ENCODE measurements around the gene KCTD6. TPM values are rescaled to one million over a fixed set of nuclear protein-coding genes. Genes with fewer than 3 reads are reported as not detected.

Gene KCTD6
- total RNA-seq, 1 donor from 2014 or later, result 8.2 TPM

DNA sequence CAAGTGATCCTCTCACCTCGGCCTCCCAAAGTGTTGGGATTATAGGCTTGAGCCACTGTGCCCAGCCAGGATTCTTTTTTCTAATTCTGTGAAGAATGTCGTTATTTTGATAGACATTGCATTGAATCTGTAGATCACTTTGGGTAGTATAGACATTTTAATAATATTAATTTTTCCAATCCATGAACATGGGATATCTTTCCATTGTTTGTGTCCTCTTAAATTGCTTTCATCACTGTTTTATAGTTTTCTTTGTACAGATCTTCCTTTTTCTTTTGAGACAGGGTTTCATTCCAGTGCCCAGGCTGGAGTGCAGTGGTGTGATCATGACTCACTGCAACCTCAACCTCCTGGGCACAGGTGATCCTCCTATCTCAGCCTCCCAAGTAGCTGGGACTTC is 11.6 kb upstream of the KCTD6 start:
- H3K9me3 ChIP-seq, result no peaks in the 10 kb centered on the region
- H3K4me1 ChIP-seq, result peaks cover 9% of the 10 kb centered on the region
- DNase-seq (no peak), ATAC-seq (no peak)
- no peaks in the 10 kb centered on the region for H3K27me3 ChIP-seq
- H3K4me3 ChIP-seq, result no peak overlapping the region
- TF ChIP-seq, protein P1, sequence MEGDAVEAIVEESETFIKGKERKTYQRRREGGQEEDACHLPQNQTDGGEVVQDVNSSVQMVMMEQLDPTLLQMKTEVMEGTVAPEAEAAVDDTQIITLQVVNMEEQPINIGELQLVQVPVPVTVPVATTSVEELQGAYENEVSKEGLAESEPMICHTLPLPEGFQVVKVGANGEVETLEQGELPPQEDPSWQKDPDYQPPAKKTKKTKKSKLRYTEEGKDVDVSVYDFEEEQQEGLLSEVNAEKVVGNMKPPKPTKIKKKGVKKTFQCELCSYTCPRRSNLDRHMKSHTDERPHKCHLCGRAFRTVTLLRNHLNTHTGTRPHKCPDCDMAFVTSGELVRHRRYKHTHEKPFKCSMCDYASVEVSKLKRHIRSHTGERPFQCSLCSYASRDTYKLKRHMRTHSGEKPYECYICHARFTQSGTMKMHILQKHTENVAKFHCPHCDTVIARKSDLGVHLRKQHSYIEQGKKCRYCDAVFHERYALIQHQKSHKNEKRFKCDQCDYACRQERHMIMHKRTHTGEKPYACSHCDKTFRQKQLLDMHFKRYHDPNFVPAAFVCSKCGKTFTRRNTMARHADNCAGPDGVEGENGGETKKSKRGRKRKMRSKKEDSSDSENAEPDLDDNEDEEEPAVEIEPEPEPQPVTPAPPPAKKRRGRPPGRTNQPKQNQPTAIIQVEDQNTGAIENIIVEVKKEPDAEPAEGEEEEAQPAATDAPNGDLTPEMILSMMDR (IDR thresholded peaks at IDR 0.05), result no peak
- no peak overlapping the region for H3K27ac ChIP-seq
- intact Hi-C loops (cut with DNase I), result no loop called here
- no peaks in the 10 kb centered on the region for H3K36me3 ChIP-seq

DNA sequence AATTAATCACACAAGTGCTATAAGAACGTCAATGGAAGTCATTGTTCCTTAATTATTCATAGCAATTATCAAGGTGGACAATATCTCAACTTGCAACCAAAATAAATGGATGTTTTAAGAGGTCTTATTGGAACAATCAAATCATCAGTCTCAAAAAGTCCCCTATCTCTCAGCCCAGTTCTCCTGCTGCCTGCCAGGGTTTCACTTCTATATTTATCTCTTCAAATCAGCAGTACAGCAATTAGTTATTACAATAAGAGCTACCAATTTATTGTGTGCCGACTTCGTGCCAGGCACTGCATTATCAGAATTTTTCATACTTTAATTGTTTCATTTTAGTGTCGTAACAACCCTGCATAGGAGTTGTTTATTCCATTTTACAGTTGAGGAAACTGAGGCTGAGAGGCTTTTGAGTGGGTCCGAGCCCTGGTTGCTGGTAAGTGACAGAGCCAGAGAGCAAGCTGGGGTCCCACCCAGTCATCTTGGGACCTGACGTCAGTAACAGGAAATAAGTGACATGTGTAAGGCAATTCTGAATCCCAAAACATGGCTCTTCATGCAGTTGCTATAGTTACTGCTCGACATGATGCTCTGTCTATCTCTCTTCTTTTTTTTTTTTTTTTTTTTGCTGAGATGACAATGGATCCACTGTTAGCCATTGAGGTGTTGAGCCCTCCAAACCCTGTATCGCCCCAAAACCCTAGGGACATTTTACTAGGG is 8.8 kb upstream of the KCTD6 start:
- TF ChIP-seq, protein P1 (IDR thresholded peaks at IDR 0.05), result no peak
- ATAC-seq (no peak), DNase-seq (no peak)

DNA sequence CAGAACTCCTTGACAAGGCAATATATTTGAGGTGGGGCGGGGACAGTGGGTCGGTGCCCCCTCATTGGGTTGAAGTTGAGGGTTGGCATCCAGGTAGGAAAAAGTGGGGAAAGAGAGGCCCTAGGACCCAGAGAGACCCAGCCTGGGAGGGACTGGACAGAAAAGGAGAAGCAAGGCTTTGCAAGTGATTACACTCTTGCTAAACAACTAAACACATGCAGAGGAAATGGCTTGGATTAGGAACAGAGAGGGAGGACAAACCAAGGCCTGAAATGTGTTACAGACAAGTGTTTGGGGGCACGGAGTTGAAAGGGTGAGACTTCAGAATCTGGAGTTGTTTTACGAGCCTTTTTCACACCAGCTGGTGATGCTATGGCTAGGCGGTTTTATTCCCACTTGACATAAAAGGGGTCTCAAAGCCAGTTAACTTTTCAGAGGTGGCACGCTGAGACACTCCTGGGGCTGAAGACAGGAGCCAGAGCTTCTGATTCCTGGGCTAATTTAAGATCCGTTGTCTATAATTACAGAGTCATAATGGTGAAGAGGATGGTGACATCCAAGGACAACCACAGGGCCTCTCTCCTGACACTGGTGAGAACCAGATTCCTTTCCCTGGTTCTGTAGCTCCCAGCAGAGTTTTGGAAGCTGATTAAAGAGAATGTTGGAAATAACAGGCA is 7.7 kb upstream of the KCTD6 start:
- H3K27ac ChIP-seq, result no peak overlapping the region
- intact Hi-C loops (cut with DNase I), result no loop called here
- peak; percentile 70 for ATAC-seq

More for the DNA sequence above, 8.8 kb upstream of the KCTD6 start:
- H3K27ac ChIP-seq, result no peak overlapping the region
- no peaks in the 10 kb centered on the region for H3K9me3 ChIP-seq
- no peak overlapping the region for H3K4me3 ChIP-seq
- peaks cover 6% of the 10 kb centered on the region for H3K4me1 ChIP-seq
- H3K27me3 ChIP-seq, result no peaks in the 10 kb centered on the region
- no peaks in the 10 kb centered on the region for H3K36me3 ChIP-seq
- intact Hi-C loops (cut with DNase I), result no loop called here

DNA sequence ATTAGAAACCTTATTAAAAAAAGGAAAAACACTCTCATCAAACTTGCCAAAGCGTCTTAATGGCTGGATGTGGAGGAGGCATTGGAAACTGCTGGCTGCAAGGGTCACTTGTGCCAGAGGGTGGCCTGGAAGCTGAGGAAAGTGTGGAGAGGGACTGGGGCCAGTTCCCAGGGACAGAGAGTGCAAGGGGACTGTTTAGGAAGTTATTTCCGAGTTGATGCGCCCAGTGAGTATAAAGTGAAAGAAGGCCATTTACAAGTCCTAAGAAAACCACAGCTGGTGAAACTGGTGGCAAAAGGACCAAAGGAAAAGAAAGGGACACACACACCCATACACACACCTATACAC is 7.2 kb upstream of the KCTD6 start:
- no peak overlapping the region for H3K4me3 ChIP-seq
- H3K27ac ChIP-seq, result no peak overlapping the region
- TF ChIP-seq, protein P1 (IDR thresholded peaks at IDR 0.05), result no peak

More for the DNA sequence above, 7.7 kb upstream of the KCTD6 start:
- DNase-seq, result no peak
- TF ChIP-seq, protein P1 (IDR thresholded peaks at IDR 0.05), result no peak
- H3K27me3 ChIP-seq, result no peaks in the 10 kb centered on the region
- no peaks in the 10 kb centered on the region for H3K9me3 ChIP-seq
- H3K4me3 ChIP-seq, result no peak overlapping the region
- peaks cover 6% of the 10 kb centered on the region for H3K4me1 ChIP-seq
- no peaks in the 10 kb centered on the region for H3K36me3 ChIP-seq

DNA sequence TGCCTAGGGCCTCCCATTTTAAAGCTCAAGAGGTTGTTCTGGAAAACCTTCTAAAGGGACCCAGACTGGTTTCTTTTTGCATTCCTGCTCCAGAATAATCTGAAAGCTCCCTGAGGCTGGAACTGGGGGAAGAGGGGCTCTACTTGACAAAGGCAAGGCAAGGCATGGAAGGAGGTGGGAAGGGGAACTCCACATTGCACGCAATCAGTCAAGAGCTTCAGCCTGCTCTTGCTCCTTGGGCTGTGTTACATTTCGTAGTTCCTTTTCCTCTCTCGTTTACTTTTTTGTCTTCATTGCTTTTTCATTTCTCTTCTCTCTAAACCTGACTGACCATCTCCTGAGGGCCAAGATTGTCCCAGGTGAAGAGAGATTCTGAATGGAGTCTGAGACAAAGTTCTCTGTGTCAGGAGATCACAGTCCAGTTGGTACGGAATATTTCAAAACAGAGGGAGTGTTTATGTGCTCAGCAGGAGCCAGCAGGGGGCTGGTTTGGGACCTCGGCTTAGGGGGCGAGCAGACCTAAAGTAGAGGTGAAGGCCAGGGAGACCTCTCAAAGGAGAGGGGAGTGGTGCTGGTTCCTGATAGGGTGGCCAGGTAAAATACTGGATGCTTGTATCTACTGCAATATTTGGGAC is 6.0 kb upstream of the KCTD6 start:
- no peak for DNase-seq
- TF ChIP-seq, protein P1 (IDR thresholded peaks at IDR 0.05), result no peak
- Histone ChIP-seq H3K4me3 (no peak overlapping the region), H3K9me3 (no peaks in the 10 kb centered on the region), H3K4me1 (peaks cover 7% of the 10 kb centered on the region), H3K36me3 (no peaks in the 10 kb centered on the region), H3K27ac (no peak overlapping the region), H3K27me3 (no peaks in the 10 kb centered on the region)
- no peak for ATAC-seq
- intact Hi-C loops (cut with DNase I), result no loop called here

More for the DNA sequence above, 7.2 kb upstream of the KCTD6 start:
- Histone ChIP-seq H3K36me3 (no peaks in the 10 kb centered on the region), H3K9me3 (no peaks in the 10 kb centered on the region), H3K4me1 (peaks cover 6% of the 10 kb centered on the region), H3K27me3 (no peaks in the 10 kb centered on the region)
- DNase-seq (no peak), ATAC-seq (no peak)
- intact Hi-C loops (cut with DNase I), result no loop called here

Data from upper lobe of right lung (tissue), 1 donor.